Measurements from ENCODE around the gene LAG3.

Gene LAG3

DNA sequence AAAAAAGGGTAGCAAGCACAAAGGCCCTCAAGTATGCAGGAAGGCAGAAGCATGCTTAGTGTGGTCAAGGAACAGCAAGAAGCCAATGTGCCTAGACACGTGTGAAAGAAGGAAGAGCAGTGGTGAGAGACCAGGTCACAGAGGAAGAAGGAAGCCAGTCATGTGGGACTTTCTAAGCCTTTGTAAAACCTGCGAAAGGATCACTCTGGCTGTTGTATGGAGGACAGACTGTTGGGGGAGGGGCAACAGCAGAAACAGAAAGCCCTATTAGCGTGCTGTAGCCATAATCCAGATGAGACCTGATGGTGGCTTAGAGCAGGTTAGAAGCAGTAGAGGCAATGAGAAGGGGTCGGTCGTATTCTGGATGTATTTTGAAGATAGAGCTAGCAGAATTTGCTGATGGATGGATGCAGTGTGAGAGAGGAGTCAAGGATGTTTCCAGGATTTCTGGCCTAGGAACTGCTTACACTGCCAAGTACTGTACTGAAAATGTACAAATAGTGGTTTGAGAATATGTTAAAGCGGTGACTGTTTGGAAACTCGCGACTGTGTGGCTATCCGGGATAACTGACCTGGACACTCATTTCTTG is 13.7 kb upstream of the LAG3 start:
- Histone ChIP-seq H3K36me3 (ENCODE audit: control insufficient read depth in 1 of 2, insufficient read depth in 2 of 2, low read depth in 1 of 2, low read length in 2 of 2) (no peaks in the 10 kb centered on the region), H3K14ac (ENCODE audit: low read length in 2 of 2) (no peak overlapping the region), H4K8ac (ENCODE audit: low read length) (no peak overlapping the region), H3K4ac (ENCODE audit: low read depth in 1 of 2, low read length in 2 of 2) (peak overlapping the region in 1 of 2 experiments; percentile 50), H3K9ac (ENCODE audit: low read length) (no peak overlapping the region), H3K27ac (ENCODE audit: low read length, poor library complexity, severe bottlenecking) (no peak overlapping the region), H3K27me3 (ENCODE audit: control insufficient read depth in 1 of 2, insufficient read depth in 1 of 2, low read length in 2 of 2) (no peaks in the 10 kb centered on the region), H3K9me3 (ENCODE audit: control insufficient read depth, low read length) (no peaks in the 10 kb centered on the region), H2BK120ac (ENCODE audit: low read depth, low read length) (no peak overlapping the region), H2BK12ac (ENCODE audit: low read length in 2 of 2) (no peak overlapping the region), H2AK5ac (ENCODE audit: low read length, severe bottlenecking) (no peak overlapping the region), H3K18ac (ENCODE audit: low read depth in 1 of 2, low read length in 2 of 2) (no peak overlapping the region), H2BK5ac (ENCODE audit: low read depth, low read length, poor library complexity, severe bottlenecking) (no peak overlapping the region), H3K23ac (ENCODE audit: low read length in 2 of 2) (no peak overlapping the region), H2BK15ac (ENCODE audit: low read depth, poor library complexity, severe bottlenecking) (no peak overlapping the region), H3K4me3 (ENCODE audit: insufficient read depth in 1 of 2, low read depth in 1 of 2, low read length in 2 of 2) (no peak overlapping the region), H3K79me1 (replicated peaks; ENCODE audit: low read length, poor library complexity, severe bottlenecking) (no peaks in the 10 kb centered on the region), H3K4me2 (ENCODE audit: low read length, poor library complexity, severe bottlenecking) (no peak overlapping the region), H2AFZ (ENCODE audit: low read depth, low read length) (no peak overlapping the region), H4K91ac (ENCODE audit: low read length) (no peak overlapping the region), H3K4me1 (ENCODE audit: control insufficient read depth, insufficient read depth, low read depth, low read length) (peaks cover 6% of the 10 kb centered on the region)
- DNase-seq, result no peak
- 90% methylated on average over 9 of the region's 9 CpGs for WGBS

GRCh38 chr12:6759741-6760140 is 12.6 kb upstream of the LAG3 start:
- Histone ChIP-seq H3K4me1 (ENCODE audit: control insufficient read depth, insufficient read depth, low read depth, low read length) (peaks cover 5% of the 10 kb centered on the region), H4K91ac (ENCODE audit: low read length) (no peak overlapping the region), H3K4me3 (ENCODE audit: insufficient read depth in 1 of 2, low read depth in 1 of 2, low read length in 2 of 2) (no peak overlapping the region), H3K4ac (ENCODE audit: low read depth in 1 of 2, low read length in 2 of 2) (no peak overlapping the region), H4K8ac (ENCODE audit: low read length) (no peak overlapping the region), H3K23ac (ENCODE audit: low read length in 2 of 2) (no peak overlapping the region), H2BK120ac (ENCODE audit: low read depth, low read length) (no peak overlapping the region), H3K14ac (ENCODE audit: low read length in 2 of 2) (no peak overlapping the region), H3K36me3 (ENCODE audit: control insufficient read depth in 1 of 2, insufficient read depth in 2 of 2, low read depth in 1 of 2, low read length in 2 of 2) (no peaks in the 10 kb centered on the region), H2BK12ac (ENCODE audit: low read length in 2 of 2) (no peak overlapping the region), H2BK15ac (ENCODE audit: low read depth, poor library complexity, severe bottlenecking) (no peak overlapping the region), H3K18ac (ENCODE audit: low read depth in 1 of 2, low read length in 2 of 2) (no peak overlapping the region), H2AK5ac (ENCODE audit: low read length, severe bottlenecking) (no peak overlapping the region), H3K27me3 (ENCODE audit: control insufficient read depth in 1 of 2, insufficient read depth in 1 of 2, low read length in 2 of 2) (no peaks in the 10 kb centered on the region), H3K79me1 (replicated peaks; ENCODE audit: low read length, poor library complexity, severe bottlenecking) (no peaks in the 10 kb centered on the region), H3K4me2 (ENCODE audit: low read length, poor library complexity, severe bottlenecking) (no peak overlapping the region), H2BK5ac (ENCODE audit: low read depth, low read length, poor library complexity, severe bottlenecking) (no peak overlapping the region), H3K27ac (ENCODE audit: low read length, poor library complexity, severe bottlenecking) (no peak overlapping the region), H3K9ac (ENCODE audit: low read length) (no peak overlapping the region), H2AFZ (ENCODE audit: low read depth, low read length) (no peak overlapping the region), H3K9me3 (ENCODE audit: control insufficient read depth, low read length) (no peaks in the 10 kb centered on the region)
- no peak for DNase-seq
- WGBS, result 93% methylated on average over 5 of the region's 5 CpGs

DNA sequence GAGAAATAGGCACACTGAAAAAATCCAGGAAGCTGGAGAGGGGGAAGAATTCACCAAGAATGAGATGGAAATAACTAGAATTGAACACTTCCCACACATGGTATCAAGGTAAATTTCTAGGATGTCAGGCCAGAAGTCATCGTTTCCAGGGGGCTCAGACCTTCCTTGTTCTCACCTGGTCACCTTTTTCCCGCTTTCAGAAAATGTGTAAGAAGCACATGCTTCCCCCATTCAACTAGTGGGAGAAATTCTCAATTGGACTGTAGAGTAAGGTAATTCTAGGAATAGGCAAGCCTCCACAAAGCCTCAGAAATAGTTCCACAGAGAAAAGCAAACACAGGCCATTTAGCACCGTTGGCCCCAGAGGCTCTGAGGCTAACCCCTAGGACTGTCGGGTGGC is 8.9 kb upstream of the LAG3 start:
- no peaks in the 10 kb centered on the region for H3K27me3 ChIP-seq (ENCODE audit: control insufficient read depth in 1 of 2, insufficient read depth in 1 of 2, low read length in 2 of 2)
- H3K9ac ChIP-seq (ENCODE audit: low read length), result peak overlapping the region; percentile 68
- no peak overlapping the region for H2AFZ ChIP-seq (ENCODE audit: low read depth, low read length)
- H3K9me3 ChIP-seq (ENCODE audit: control insufficient read depth, low read length), result no peaks in the 10 kb centered on the region
- DNase-seq, result no peak
- H3K18ac ChIP-seq (ENCODE audit: low read depth in 1 of 2, low read length in 2 of 2), result peak overlapping the region; percentile 82 to 90
- peak overlapping the region; percentile 75 to 82 for H2BK12ac ChIP-seq (ENCODE audit: low read length in 2 of 2)
- peak overlapping the region; percentile 71 for H2BK120ac ChIP-seq (ENCODE audit: low read depth, low read length)
- peak overlapping the region; percentile 76 to 98 for H3K4ac ChIP-seq (ENCODE audit: low read depth in 1 of 2, low read length in 2 of 2)
- H3K23ac ChIP-seq (ENCODE audit: low read length in 2 of 2), result no peak overlapping the region
- 74% methylated on average over 3 of the region's 4 CpGs for WGBS
- H4K91ac ChIP-seq (ENCODE audit: low read length), result peak overlapping the region; percentile 67
- H3K4me1 ChIP-seq (ENCODE audit: control insufficient read depth, insufficient read depth, low read depth, low read length), result peaks cover 18% of the 10 kb centered on the region
- H3K4me3 ChIP-seq (ENCODE audit: insufficient read depth in 1 of 2, low read depth in 1 of 2, low read length in 2 of 2), result peak overlapping the region in 1 of 2 experiments; percentile 61
- no peaks in the 10 kb centered on the region for H3K36me3 ChIP-seq (ENCODE audit: control insufficient read depth in 1 of 2, insufficient read depth in 2 of 2, low read depth in 1 of 2, low read length in 2 of 2)
- peak overlapping the region; percentile 71 for H4K8ac ChIP-seq (ENCODE audit: low read length)
- peak overlapping the region; percentile 48 for H2BK5ac ChIP-seq (ENCODE audit: low read depth, low read length, poor library complexity, severe bottlenecking)
- peak overlapping the region; percentile 97 for H3K27ac ChIP-seq (ENCODE audit: low read length, poor library complexity, severe bottlenecking)
- H3K79me1 ChIP-seq (replicated peaks; ENCODE audit: low read length, poor library complexity, severe bottlenecking), result no peaks in the 10 kb centered on the region
- H2BK15ac ChIP-seq (ENCODE audit: low read depth, poor library complexity, severe bottlenecking), result peak overlapping the region; percentile 55
- H3K14ac ChIP-seq (ENCODE audit: low read length in 2 of 2), result no peak overlapping the region
- peak overlapping the region; percentile 99 for H2AK5ac ChIP-seq (ENCODE audit: low read length, severe bottlenecking)
- no peak overlapping the region for H3K4me2 ChIP-seq (ENCODE audit: low read length, poor library complexity, severe bottlenecking)

GRCh38 chr12:6764011-6764828 is 8.1 kb upstream of the LAG3 start:
- Histone ChIP-seq H3K27ac (ENCODE audit: low read length, poor library complexity, severe bottlenecking) (peak overlapping the region; percentile 97), H3K14ac (ENCODE audit: low read length in 2 of 2) (no peak overlapping the region), H4K91ac (ENCODE audit: low read length) (peak overlapping the region; percentile 67), H2AFZ (ENCODE audit: low read depth, low read length) (no peak overlapping the region), H4K8ac (ENCODE audit: low read length) (peak overlapping the region; percentile 71), H3K9me3 (ENCODE audit: control insufficient read depth, low read length) (no peaks in the 10 kb centered on the region), H2BK15ac (ENCODE audit: low read depth, poor library complexity, severe bottlenecking) (peak overlapping the region; percentile 55), H3K4me2 (ENCODE audit: low read length, poor library complexity, severe bottlenecking) (peak overlapping the region; percentile 55), H3K36me3 (ENCODE audit: control insufficient read depth in 1 of 2, insufficient read depth in 2 of 2, low read depth in 1 of 2, low read length in 2 of 2) (no peaks in the 10 kb centered on the region), H2AK5ac (ENCODE audit: low read length, severe bottlenecking) (peak overlapping the region; percentile 99), H3K4me3 (ENCODE audit: insufficient read depth in 1 of 2, low read depth in 1 of 2, low read length in 2 of 2) (peak overlapping the region in 1 of 2 experiments; percentile 61), H3K4ac (ENCODE audit: low read depth in 1 of 2, low read length in 2 of 2) (peak overlapping the region in 1 of 2 experiments; percentile 98), H2BK120ac (ENCODE audit: low read depth, low read length) (peak overlapping the region; percentile 71), H3K4me1 (ENCODE audit: control insufficient read depth, insufficient read depth, low read depth, low read length) (peaks cover 26% of the 10 kb centered on the region), H3K9ac (ENCODE audit: low read length) (peak overlapping the region; percentile 68), H3K27me3 (ENCODE audit: control insufficient read depth in 1 of 2, insufficient read depth in 1 of 2, low read length in 2 of 2) (no peaks in the 10 kb centered on the region), H2BK12ac (ENCODE audit: low read length in 2 of 2) (peak overlapping the region; percentile 57 to 82), H2BK5ac (ENCODE audit: low read depth, low read length, poor library complexity, severe bottlenecking) (peak overlapping the region; percentile 48), H3K18ac (ENCODE audit: low read depth in 1 of 2, low read length in 2 of 2) (peak overlapping the region; percentile 82 to 90), H3K23ac (ENCODE audit: low read length in 2 of 2) (no peak overlapping the region), H3K79me1 (replicated peaks; ENCODE audit: low read length, poor library complexity, severe bottlenecking) (no peaks in the 10 kb centered on the region)
- peak; percentile 100 for DNase-seq
- under 1% methylated on average over 16 of the region's 16 CpGs for WGBS
